Superior temporal gyrus (tissue), 1 donor: ENCODE data around the gene PITX3.

Experiments used
- DNase-seq: peaks from one replicate; pipeline ENCODE4 v3.0.0-alpha.2; 2016; ENCODE audit errors: extremely low spot score

The PITX3 gene

GRCh38 chr10:102241444-102242117 lies at the start of gene PITX3:
TSS of gene PITX3 (minus strand) at chr10:102241512. CDS start at chr10:102232080, 9,432 bp downstream.
- DNase-seq: peak; percentile 56

GRCh38 chr10:102289840-102290239 lies 48.5 kb upstream of the PITX3 start:
- no peak for DNase-seq

- DNase-seq: no peak
These were observed 48.0 kb upstream of the PITX3 start for GRCh38 chr10:102289356-102289755.

GRCh38 chr10:102287991-102288390 lies 46.7 kb upstream of the PITX3 start:
- no peak for DNase-seq

GRCh38 chr10:102287538-102287937 lies 46.2 kb upstream of the PITX3 start:
- DNase-seq: no peak

- no peak for DNase-seq
These were observed 44.9 kb upstream of the PITX3 start for GRCh38 chr10:102286216-102286615.

GRCh38 chr10:102285133-102285532 lies 43.8 kb upstream of the PITX3 start:
- no peak for DNase-seq

- DNase-seq: no peak
These were observed 43.2 kb upstream of the PITX3 start for GRCh38 chr10:102284531-102284930.

GRCh38 chr10:102283890-102284289 lies 42.6 kb upstream of the PITX3 start:
- DNase-seq: no peak

- no peak for DNase-seq
These were observed 42.2 kb upstream of the PITX3 start for GRCh38 chr10:102283488-102283887.

GRCh38 chr10:102281102-102281487 lies 39.8 kb upstream of the PITX3 start:
- DNase-seq: no peak

- peak; percentile 22 for DNase-seq
These were observed 39.2 kb upstream of the PITX3 start for GRCh38 chr10:102280397-102281101.

GRCh38 chr10:102279104-102279503 lies 37.8 kb upstream of the PITX3 start:
- no peak for DNase-seq

GRCh38 chr10:102275343-102275742 lies 34.0 kb upstream of the PITX3 start:
- DNase-seq: no peak

GRCh38 chr10:102274062-102274461 lies 32.8 kb upstream of the PITX3 start:
- DNase-seq: no peak

GRCh38 chr10:102269017-102269416 lies 27.7 kb upstream of the PITX3 start:
- DNase-seq: no peak

GRCh38 chr10:102268375-102268888 lies 27.1 kb upstream of the PITX3 start:
- no peak for DNase-seq

- DNase-seq: no peak
These were observed 26.4 kb upstream of the PITX3 start for GRCh38 chr10:102267748-102268147.

GRCh38 chr10:102266670-102267069 lies 25.4 kb upstream of the PITX3 start:
- DNase-seq: no peak

GRCh38 chr10:102264371-102264770 lies 23.1 kb upstream of the PITX3 start:
- DNase-seq: no peak

- no peak for DNase-seq
These were observed 21.5 kb upstream of the PITX3 start for GRCh38 chr10:102262744-102263370.

GRCh38 chr10:102261842-102262241 lies 20.5 kb upstream of the PITX3 start:
- no peak for DNase-seq

- DNase-seq: no peak
These were observed 19.9 kb upstream of the PITX3 start for GRCh38 chr10:102261196-102261595.
